ENCODE results near the gene GHRH. TPM values are rescaled to one million over a fixed set of nuclear protein-coding genes. Genes with fewer than 3 reads are reported as not detected.
A peak's percentile ranks its signal among the peaks of the same experiment; 100 is the strongest.

GHRH gene
- total RNA-seq, 2 donors from 2014 or later, result not detected

DNA sequence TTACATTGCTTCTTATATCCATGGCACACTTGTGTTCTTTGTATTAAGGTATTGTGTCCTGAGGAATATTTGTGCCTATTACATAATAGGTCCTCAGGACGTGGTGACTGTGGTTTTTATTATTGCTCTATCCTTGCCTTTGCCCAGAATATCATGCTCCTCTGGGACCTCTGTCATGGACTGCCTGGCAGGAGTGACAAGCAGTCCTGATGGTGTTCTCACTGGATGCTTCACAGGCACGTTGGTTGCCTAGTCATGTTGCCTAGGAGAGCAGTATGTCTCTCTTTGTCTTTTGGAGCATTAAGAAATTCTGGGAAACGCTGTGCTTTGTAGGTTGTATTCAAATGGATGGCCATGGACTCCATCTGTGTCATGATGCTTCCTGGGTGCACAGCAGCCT, 57.6 kb downstream of the GHRH start:
- Mint-ChIP-seq H3K36me3 (ENCODE audit: low read depth) (peaks cover 97% of the 10 kb centered on the region), H3K27ac (peak overlapping the region; percentile 59), H3K27me3 (no peaks in the 10 kb centered on the region), H3K4me1 (peaks cover 5% of the 10 kb centered on the region), H3K9me3 (no peaks in the 10 kb centered on the region), H3K4me3 (no peak overlapping the region)
- no peak for ATAC-seq (replicated peaks)

DNA sequence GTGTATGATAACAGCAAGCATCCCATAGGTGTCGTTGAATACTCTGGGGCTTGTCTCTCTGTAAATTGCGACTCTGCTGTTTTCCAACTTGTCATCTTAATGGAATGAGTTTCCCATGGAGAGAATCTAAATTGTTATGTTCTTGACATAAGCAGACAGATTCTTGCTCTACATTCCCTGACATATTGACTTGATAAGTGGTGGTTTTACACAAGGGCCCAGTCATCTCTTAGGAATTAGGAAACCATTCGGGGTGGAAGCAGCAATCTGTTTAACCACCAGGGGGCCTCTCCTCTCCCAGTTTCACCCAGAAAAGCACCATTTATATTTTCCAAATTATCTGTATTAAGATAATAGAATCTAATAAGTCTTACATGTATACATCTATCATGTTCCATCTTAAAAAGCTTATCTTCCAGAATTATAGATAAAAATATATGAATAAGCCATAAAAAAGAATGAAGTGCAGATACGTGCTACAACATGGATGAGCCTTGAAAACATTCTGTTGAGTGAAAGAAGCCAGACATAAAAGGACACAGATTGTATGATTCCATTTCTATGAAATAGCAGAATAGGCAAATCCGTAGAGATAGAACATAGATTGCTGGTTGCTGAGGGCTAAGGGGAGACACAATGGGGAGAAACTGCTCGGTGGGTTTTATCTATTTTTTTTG, 59.2 kb downstream of the GHRH start:
- Mint-ChIP-seq H3K9me3 (no peaks in the 10 kb centered on the region), H3K36me3 (ENCODE audit: low read depth) (peaks cover 99% of the 10 kb centered on the region), H3K4me3 (no peak overlapping the region), H3K27me3 (no peaks in the 10 kb centered on the region), H3K27ac (peak overlapping the region; percentile 22), H3K4me1 (peaks cover 5% of the 10 kb centered on the region)
- no peak for ATAC-seq (replicated peaks)

- Mint-ChIP-seq H3K4me3 (no peak overlapping the region), H3K27me3 (no peaks in the 10 kb centered on the region), H3K9me3 (no peaks in the 10 kb centered on the region), H3K27ac (peak overlapping the region; percentile 22), H3K4me1 (peaks cover 11% of the 10 kb centered on the region), H3K36me3 (ENCODE audit: low read depth) (peaks cover 98% of the 10 kb centered on the region)
- ATAC-seq (replicated peaks), result no peak
Measured at GRCh38 chr20:37201827-37202162, 59.8 kb downstream of the GHRH start.

Other genes starting within 250 kb of the GHRH start
- 10 to 100 TPM; 35.9 to 37.6 TPM for gene RBL1, start 165.8 kb downstream of the GHRH start, total RNA-seq
- gene RPN2, start 82.5 kb downstream of the GHRH start, total RNA-seq, result 100 to 1,000 TPM; 112 to 178 TPM
- 1 to 10 TPM in 1 of 2 donors, under 1 TPM in 1; 0.32 to 2.0 TPM for gene MROH8, start 82.3 kb downstream of the GHRH start, total RNA-seq
- 10 to 100 TPM; 10.5 to 14.0 TPM for gene MANBAL, start 27.8 kb upstream of the GHRH start, total RNA-seq
- gene SRC, start 84.3 kb upstream of the GHRH start, total RNA-seq, result 1 to 10 TPM; 5.1 to 6.4 TPM

Measured in activated T-helper 17 cell treated with anti-CD3 and anti-CD28 coated beads, Interleukin-2, amount 50 U/mL, for 72 hours (primary cell).